ENCODE measurements around the gene POLR1B. TPM values are rescaled to one million over a fixed set of nuclear protein-coding genes. Genes with fewer than 3 reads are reported as not detected.

POLR1B gene
- total and polyA plus RNA-seq, 2 of the 13 experiments (the other 11 are each of a cell fraction or from before 2014, with no cell fraction given), result 18.3 to 46.0 TPM

DNA sequence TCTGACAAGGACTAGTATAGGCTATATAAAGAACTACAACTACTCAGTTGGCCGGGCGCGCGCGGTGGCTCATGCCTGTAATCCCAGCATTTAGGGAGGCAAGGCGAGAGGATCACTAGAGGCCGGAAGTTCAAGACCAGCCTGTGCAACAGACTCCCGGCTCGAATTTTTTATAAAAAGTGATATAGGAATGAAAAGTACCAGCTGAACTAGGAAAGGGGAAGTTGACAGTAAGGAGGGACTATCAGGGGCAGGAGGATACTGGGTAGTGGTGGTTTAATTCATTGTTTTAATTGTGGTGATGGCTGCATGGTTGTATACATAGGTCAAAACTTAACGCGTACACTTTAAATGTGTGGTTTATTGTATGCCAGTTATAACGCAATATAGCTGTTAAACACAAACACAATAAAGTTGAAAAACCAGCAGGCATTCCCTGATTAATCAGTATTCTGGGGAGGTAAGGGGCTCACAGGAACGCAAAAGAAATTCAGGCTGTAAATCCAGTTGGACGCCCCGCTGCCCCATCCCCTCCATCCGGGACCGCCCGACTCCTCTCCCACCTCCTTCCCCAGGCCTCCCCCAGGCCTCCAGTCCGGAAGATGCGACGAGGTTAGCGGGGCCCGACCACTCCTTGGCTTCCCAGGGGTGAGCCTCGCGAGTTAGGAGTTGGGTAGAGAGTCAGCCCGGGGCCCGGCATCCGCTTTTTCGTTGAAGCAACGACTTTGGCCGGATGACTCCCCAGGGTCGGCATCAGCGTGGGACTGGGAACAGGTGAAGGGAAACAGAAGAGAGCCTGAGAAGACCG, 746 bp upstream of the POLR1B start (continued):
- 0 out of 2 replicates have a peak, but pooled peaks have one; percentile 34 for TF ChIP-seq POLR2AphosphoS2 (IDR thresholded peaks at IDR 0.05; ENCODE audit: low read depth, low read length)
- no peak for TF ChIP-seq SAFB2 (CRISPR knock-in tag; IDR thresholded peaks at IDR 0.05; ENCODE audit: borderline replicate concordance, low read depth)
- TF ChIP-seq ZNF446 (CRISPR knock-in tag; IDR thresholded peaks at IDR 0.05), result no peak
- no peak for TF ChIP-seq ZFY (CRISPR knock-in tag; IDR thresholded peaks at IDR 0.05)
- TF ChIP-seq ZNF577 (CRISPR knock-in tag; IDR thresholded peaks at IDR 0.05; ENCODE audit: borderline replicate concordance, low read depth), result no peak
- TF ChIP-seq, protein P1, sequence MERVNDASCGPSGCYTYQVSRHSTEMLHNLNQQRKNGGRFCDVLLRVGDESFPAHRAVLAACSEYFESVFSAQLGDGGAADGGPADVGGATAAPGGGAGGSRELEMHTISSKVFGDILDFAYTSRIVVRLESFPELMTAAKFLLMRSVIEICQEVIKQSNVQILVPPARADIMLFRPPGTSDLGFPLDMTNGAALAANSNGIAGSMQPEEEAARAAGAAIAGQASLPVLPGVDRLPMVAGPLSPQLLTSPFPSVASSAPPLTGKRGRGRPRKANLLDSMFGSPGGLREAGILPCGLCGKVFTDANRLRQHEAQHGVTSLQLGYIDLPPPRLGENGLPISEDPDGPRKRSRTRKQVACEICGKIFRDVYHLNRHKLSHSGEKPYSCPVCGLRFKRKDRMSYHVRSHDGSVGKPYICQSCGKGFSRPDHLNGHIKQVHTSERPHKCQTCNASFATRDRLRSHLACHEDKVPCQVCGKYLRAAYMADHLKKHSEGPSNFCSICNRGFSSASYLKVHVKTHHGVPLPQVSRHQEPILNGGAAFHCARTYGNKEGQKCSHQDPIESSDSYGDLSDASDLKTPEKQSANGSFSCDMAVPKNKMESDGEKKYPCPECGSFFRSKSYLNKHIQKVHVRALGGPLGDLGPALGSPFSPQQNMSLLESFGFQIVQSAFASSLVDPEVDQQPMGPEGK (CRISPR knock-in tag; IDR thresholded peaks at IDR 0.05), result peak; percentile 67
- peak; percentile 80; the same call in 1 of the 2 replicates for TF ChIP-seq ZNF253 (CRISPR knock-in tag; IDR thresholded peaks at IDR 0.05; ENCODE audit: borderline replicate concordance)
- TF ChIP-seq SNAPC2 (CRISPR knock-in tag; IDR thresholded peaks at IDR 0.05), result 0 out of 2 replicates have a peak, but pooled peaks have one; percentile 40
- peak in 1 of 2 experiments; percentile 35; a peak in 1 of 4 replicates for TF ChIP-seq NR2F1 (CRISPR knock-in tag; IDR thresholded peaks at IDR 0.05)
- 0 out of 2 replicates have a peak, but pooled peaks have one; percentile 19 for TF ChIP-seq ZNF354B (CRISPR knock-in tag; IDR thresholded peaks at IDR 0.05)
- TF ChIP-seq SETDB1 (CRISPR knock-in tag; IDR thresholded peaks at IDR 0.05; ENCODE audit: borderline replicate concordance), result no peak
- TF ChIP-seq, protein P2, sequence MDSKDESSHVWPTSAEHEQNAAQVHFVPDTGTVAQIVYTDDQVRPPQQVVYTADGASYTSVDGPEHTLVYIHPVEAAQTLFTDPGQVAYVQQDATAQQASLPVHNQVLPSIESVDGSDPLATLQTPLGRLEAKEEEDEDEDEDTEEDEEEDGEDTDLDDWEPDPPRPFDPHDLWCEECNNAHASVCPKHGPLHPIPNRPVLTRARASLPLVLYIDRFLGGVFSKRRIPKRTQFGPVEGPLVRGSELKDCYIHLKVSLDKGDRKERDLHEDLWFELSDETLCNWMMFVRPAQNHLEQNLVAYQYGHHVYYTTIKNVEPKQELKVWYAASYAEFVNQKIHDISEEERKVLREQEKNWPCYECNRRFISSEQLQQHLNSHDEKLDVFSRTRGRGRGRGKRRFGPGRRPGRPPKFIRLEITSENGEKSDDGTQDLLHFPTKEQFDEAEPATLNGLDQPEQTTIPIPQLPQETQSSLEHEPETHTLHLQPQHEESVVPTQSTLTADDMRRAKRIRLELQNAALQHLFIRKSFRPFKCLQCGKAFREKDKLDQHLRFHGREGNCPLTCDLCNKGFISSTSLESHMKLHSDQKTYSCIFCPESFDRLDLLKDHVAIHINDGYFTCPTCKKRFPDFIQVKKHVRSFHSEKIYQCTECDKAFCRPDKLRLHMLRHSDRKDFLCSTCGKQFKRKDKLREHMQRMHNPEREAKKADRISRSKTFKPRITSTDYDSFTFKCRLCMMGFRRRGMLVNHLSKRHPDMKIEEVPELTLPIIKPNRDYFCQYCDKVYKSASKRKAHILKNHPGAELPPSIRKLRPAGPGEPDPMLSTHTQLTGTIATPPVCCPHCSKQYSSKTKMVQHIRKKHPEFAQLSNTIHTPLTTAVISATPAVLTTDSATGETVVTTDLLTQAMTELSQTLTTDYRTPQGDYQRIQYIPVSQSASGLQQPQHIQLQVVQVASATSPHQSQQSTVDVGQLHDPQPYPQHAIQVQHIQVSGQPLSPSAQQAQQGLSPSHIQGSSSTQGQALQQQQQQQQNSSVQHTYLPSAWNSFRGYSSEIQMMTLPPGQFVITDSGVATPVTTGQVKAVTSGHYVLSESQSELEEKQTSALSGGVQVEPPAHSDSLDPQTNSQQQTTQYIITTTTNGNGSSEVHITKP (CRISPR knock-in tag; IDR thresholded peaks at IDR 0.05; ENCODE audit: low read depth), result peak; percentile 99
- peak; percentile 95 for TF ChIP-seq FOXK2 (IDR thresholded peaks at IDR 0.05)
- TF ChIP-seq MEF2D (CRISPR knock-in tag; IDR thresholded peaks at IDR 0.05), result peak; percentile 8; the same call in 1 of the 2 replicates
- TF ChIP-seq NCOA2 (CRISPR knock-in tag; IDR thresholded peaks at IDR 0.05), result no peak
- TF ChIP-seq KLF16 (CRISPR knock-in tag; IDR thresholded peaks at IDR 0.05), result 0 out of 4 replicates have a peak, but pooled peaks of 1 of the 2 experiments have one; percentile 58
- TF ChIP-seq, protein P3, sequence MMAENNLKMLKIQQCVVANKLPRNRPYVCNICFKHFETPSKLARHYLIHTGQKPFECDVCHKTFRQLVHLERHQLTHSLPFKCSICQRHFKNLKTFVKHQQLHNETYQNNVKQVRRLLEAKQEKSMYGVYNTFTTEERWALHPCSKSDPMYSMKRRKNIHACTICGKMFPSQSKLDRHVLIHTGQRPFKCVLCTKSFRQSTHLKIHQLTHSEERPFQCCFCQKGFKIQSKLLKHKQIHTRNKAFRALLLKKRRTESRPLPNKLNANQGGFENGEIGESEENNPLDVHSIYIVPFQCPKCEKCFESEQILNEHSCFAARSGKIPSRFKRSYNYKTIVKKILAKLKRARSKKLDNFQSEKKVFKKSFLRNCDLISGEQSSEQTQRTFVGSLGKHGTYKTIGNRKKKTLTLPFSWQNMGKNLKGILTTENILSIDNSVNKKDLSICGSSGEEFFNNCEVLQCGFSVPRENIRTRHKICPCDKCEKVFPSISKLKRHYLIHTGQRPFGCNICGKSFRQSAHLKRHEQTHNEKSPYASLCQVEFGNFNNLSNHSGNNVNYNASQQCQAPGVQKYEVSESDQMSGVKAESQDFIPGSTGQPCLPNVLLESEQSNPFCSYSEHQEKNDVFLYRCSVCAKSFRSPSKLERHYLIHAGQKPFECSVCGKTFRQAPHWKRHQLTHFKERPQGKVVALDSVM (CRISPR knock-in tag; IDR thresholded peaks at IDR 0.05), result peak; percentile 76
- no peak for TF ChIP-seq AHR (CRISPR knock-in tag; IDR thresholded peaks at IDR 0.05)
- 0 out of 2 replicates have a peak, but pooled peaks have one; percentile 5 for TF ChIP-seq ZNF17 (CRISPR knock-in tag; IDR thresholded peaks at IDR 0.05)
- TF ChIP-seq ZNF468 (CRISPR knock-in tag; IDR thresholded peaks at IDR 0.05), result 0 out of 2 replicates have a peak, but pooled peaks have one; percentile 61
- TF ChIP-seq HNRNPH1 (optimal IDR thresholded peaks at IDR 0.05; ENCODE audit: low read depth, low read length), result peak; percentile 98
- TF ChIP-seq ZEB1 (IDR thresholded peaks at IDR 0.05; ENCODE audit: insufficient replicate concordance, low read depth), result peak; percentile 90

Data from HepG2 (cell line).